ENCODE results near the gene KCNAB2.

- no peak for TF ChIP-seq CTCF (IDR thresholded peaks at IDR 0.05)
- no peak for TF ChIP-seq EZH2 (IDR thresholded peaks at IDR 0.05; ENCODE audit: borderline replicate concordance, insufficient read depth, low read depth, low read length, poor library complexity, severe bottlenecking)
Observed at GRCh38 chr1:6113745-6114144, 68.1 kb downstream of the KCNAB2 start.
